Hepatocyte (in vitro differentiated cells): ENCODE results near the gene NEB. TPM values are rescaled to one million over a fixed set of nuclear protein-coding genes. Genes with fewer than 3 reads are reported as not detected.

ENCODE experiments used
- DNase-seq: peaks from one replicate; pipeline ENCODE4 v3.0.0-alpha.2; 2016; ENCODE audit warnings: low spot score
- H2AFZ ChIP-seq: fragments of 200-600 bp; sonication (generic); 2 replicates; pipeline ENCODE4 v1.6.0; 2016; ENCODE audit warnings: antibody characterized with exemption, mild to moderate bottlenecking
- H3K27ac ChIP-seq: fragments of 200-600 bp; sonication (generic); 2 replicates; pipeline ENCODE4 v1.5.1; 2016; ENCODE audit warnings: mild to moderate bottlenecking
- H3K27me3 ChIP-seq: fragments of 200-600 bp; sonication (generic); 2 replicates; pipeline ENCODE4 v1.6.1; 2016
- H3K36me3 ChIP-seq: fragments of 200-600 bp; sonication (generic); replicated peaks from 2 replicates; pipeline ENCODE4 v1.5.1; 2016; ENCODE audit warnings: low read depth; ENCODE audit not compliant: insufficient read depth
- H3K4me1 ChIP-seq: fragments of 200-600 bp; sonication (generic); 2 replicates; pipeline ENCODE4 v1.5.1; 2016; ENCODE audit warnings: mild to moderate bottlenecking, moderate library complexity; ENCODE audit not compliant: insufficient read depth
- H3K4me2 ChIP-seq: fragments of 200-600 bp; sonication (generic); 2 replicates; pipeline ENCODE4 v1.6.0; 2016
- H3K4me3 ChIP-seq: fragments of 200-600 bp; sonication (generic); 2 replicates; pipeline ENCODE4 v1.5.1; 2016; ENCODE audit warnings: mild to moderate bottlenecking
- H3K79me2 ChIP-seq: fragments of 200-600 bp; sonication (generic); 2 replicates; pipeline ENCODE4 v1.6.0; 2017; ENCODE audit warnings: mild to moderate bottlenecking
- H3K9me2 ChIP-seq: fragments of 200-600 bp; sonication (generic); replicated peaks from 2 replicates; pipeline ENCODE4 v1.6.0; 2017; ENCODE audit warnings: mild to moderate bottlenecking; ENCODE audit not compliant: insufficient read depth
- H3K9me3 ChIP-seq: fragments of 200-600 bp; sonication (generic); 2 replicates; pipeline ENCODE4 v1.5.1; 2016; ENCODE audit warnings: low read depth, mild to moderate bottlenecking
- H4K20me1 ChIP-seq: fragments of 200-600 bp; sonication (generic); 2 replicates; pipeline ENCODE4 v1.6.0; 2016; ENCODE audit warnings: mild to moderate bottlenecking; ENCODE audit not compliant: insufficient read depth, poor library complexity, severe bottlenecking
- EZH2 ChIP-seq: fragments of 200-600 bp; sonication (generic); IDR thresholded peaks from 2 replicates; pipeline ENCODE4 v1.6.1; 2016; ENCODE audit warnings: antibody characterized with exemption, mild to moderate bottlenecking, borderline replicate concordance
- EZH2phosphoT487 ChIP-seq: fragments of 200-600 bp; sonication (generic); IDR thresholded peaks from one replicate; pipeline ENCODE4 v1.6.1; 2018; ENCODE audit warnings: antibody characterized with exemption, mild to moderate bottlenecking, low read depth, moderate library complexity; ENCODE audit not compliant: unreplicated experiment, severe bottlenecking
- WGBS: methylation state at CpG from one replicate; pipeline ENCODE4 v1.1.6; 2016; ENCODE audit warnings: low lambda C conversion rate; ENCODE audit errors: missing lambda C conversion rate; 5-methylcytosine and 5-hydroxymethylcytosine counted together
- polyA plus RNA-seq: library from polyadenylated mRNA; unstranded; fragments of >200 nt; fragmentation: Nextera tagmentation; extraction: Ambion mirVana; gene quantifications from 2 replicates; pipeline ENCODE4 v1.2.1, GENCODE V29; 2016
- total RNA-seq: library from RNA; depleted of rRNA; stranded (reverse); fragments of >200 nt; gene quantifications from 2 replicates; pipeline ENCODE4 v1.2.3, GENCODE V29; 2014
- TF ChIP-seq, protein P1 (sequence below): fragments of 200-600 bp; sonication (generic); IDR thresholded peaks from 2 replicates; pipeline ENCODE4 v1.5.1; 2016; ENCODE audit warnings: antibody characterized with exemption, mild to moderate bottlenecking; ENCODE audit not compliant: poor library complexity

NEB gene
- total and polyA plus RNA-seq, 2 experiments from 2014 or later = 0.75 to 2.2 TPM

DNA sequence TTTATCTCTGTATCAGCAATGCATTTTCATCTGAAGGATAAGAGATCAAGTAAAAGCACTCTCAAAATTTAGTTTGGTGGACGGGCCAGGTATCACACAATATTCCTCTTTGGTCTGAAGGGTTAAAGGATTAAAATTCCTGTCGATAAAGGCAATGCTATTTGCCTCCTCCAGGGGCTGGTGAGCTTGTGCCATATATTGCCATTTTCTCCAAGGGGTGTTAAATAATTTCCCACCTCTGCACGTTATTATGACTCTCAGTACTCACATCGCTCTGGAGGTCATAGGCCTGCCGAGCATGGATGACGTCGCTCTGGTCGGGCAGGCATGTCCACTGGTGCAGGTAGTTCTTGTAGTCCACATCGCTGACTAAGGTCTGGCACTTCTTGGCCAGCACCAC is 94.2 kb downstream of the NEB start:
- Histone ChIP-seq H3K36me3 (no peaks in the 10 kb centered on the region), H3K9me3 (no peaks in the 10 kb centered on the region), H3K4me2 (no peak overlapping the region), H3K27ac (no peak overlapping the region), H4K20me1 (no peaks in the 10 kb centered on the region), H3K27me3 (no peaks in the 10 kb centered on the region), H2AFZ (no peak overlapping the region), H3K9me2 (no peaks in the 10 kb centered on the region), H3K79me2 (no peaks in the 10 kb centered on the region), H3K4me3 (no peak overlapping the region), H3K4me1 (peaks cover 6% of the 10 kb centered on the region)
- 89% methylated on average over 9 of the region's 9 CpGs for WGBS
- TF ChIP-seq, protein P1, sequence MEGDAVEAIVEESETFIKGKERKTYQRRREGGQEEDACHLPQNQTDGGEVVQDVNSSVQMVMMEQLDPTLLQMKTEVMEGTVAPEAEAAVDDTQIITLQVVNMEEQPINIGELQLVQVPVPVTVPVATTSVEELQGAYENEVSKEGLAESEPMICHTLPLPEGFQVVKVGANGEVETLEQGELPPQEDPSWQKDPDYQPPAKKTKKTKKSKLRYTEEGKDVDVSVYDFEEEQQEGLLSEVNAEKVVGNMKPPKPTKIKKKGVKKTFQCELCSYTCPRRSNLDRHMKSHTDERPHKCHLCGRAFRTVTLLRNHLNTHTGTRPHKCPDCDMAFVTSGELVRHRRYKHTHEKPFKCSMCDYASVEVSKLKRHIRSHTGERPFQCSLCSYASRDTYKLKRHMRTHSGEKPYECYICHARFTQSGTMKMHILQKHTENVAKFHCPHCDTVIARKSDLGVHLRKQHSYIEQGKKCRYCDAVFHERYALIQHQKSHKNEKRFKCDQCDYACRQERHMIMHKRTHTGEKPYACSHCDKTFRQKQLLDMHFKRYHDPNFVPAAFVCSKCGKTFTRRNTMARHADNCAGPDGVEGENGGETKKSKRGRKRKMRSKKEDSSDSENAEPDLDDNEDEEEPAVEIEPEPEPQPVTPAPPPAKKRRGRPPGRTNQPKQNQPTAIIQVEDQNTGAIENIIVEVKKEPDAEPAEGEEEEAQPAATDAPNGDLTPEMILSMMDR = no peak
- TF ChIP-seq EZH2 (no peak), EZH2phosphoT487 (no peak)
- no peak for DNase-seq

DNA sequence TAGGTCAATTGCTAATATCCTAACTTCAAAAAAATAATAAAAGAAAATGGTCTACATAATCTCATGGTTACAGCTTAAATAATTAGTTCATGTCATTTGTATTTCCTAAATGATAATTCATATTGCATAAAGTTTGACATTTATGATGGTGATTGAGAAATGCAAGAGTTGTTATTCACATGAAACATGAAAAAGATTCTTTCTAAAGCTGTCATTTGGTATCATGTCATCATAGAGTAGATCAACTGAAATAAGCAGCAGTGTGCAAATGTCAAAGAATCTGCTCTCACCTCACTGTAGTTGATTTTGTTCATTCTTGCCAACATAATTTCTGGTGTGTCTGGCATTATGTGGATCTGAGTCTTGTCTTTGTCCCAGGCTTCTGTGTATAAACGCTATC is 95.3 kb downstream of the NEB start:
- TF ChIP-seq, protein P1 = no peak
- TF ChIP-seq EZH2phosphoT487 = no peak
- no peak for TF ChIP-seq EZH2
- Histone ChIP-seq H4K20me1 (no peaks in the 10 kb centered on the region), H3K4me2 (peak overlapping the region; percentile 34)

DNA sequence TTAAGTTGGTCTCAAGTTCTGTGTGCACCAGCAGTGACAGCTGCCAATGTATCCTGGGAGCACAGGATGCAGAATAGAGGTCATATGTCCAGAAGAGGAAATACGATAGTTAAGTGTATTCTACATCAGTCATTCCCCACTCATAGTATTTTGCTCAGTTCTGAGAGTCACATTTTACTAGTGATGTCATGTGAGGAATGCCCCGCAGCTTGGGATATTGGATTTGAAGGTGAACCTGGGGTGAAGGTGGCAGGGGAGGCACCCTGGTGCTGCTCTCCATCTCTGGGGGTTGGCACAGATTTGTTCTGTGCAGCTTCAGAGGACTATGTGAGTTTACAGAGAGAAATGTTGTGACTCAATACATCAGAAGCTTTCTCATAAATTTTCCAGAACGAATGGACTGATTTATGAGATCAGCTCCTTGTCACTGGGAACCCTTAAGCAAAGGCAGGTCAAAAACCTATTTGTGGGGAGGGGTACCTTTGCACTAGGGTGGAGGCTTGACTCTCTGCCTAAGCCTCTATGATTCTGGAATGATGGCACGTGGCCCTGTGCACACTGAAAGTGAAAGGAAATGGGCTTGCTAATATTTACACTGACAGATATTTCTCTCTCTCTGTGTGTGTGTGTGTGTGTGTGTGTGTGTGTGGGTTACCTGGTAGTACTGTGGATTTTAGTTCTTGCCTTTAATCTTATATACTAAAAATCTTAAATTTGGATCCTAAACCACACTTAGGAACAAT is 95.9 kb downstream of the NEB start:
- Histone ChIP-seq H4K20me1 (no peaks in the 10 kb centered on the region), H3K4me3 (no peak overlapping the region), H3K9me2 (no peaks in the 10 kb centered on the region), H3K4me1 (peaks cover 6% of the 10 kb centered on the region), H3K4me2 (peak overlapping the region; percentile 34), H3K27ac (no peak overlapping the region), H2AFZ (no peak overlapping the region), H3K9me3 (no peaks in the 10 kb centered on the region), H3K79me2 (no peaks in the 10 kb centered on the region), H3K36me3 (no peaks in the 10 kb centered on the region), H3K27me3 (no peaks in the 10 kb centered on the region)
- DNase-seq = peak; percentile 27
- TF ChIP-seq EZH2 (no peak), EZH2phosphoT487 (no peak)
- TF ChIP-seq, protein P1 = no peak
- 50% methylated on average over 4 of the region's 4 CpGs for WGBS

More for the DNA sequence above, 95.3 kb downstream of the NEB start:
- no peak for DNase-seq
- no peaks in the 10 kb centered on the region for H3K79me2 ChIP-seq
- WGBS = 91% methylated on average over 1 of the region's 1 CpG
- no peaks in the 10 kb centered on the region for H3K27me3 ChIP-seq
- peaks cover 6% of the 10 kb centered on the region for H3K4me1 ChIP-seq
- H3K9me2 ChIP-seq = no peaks in the 10 kb centered on the region
- H3K4me3 ChIP-seq = no peak overlapping the region
- no peaks in the 10 kb centered on the region for H3K9me3 ChIP-seq
- H3K27ac ChIP-seq = no peak overlapping the region
- no peak overlapping the region for H2AFZ ChIP-seq
- no peaks in the 10 kb centered on the region for H3K36me3 ChIP-seq
